Measurements from ENCODE around the gene AKR1C4.
"Not testable (repeated sequence)": the region's sequence is repeated elsewhere in the genome, so short reads cannot be mapped to it uniquely, and the experiment has no call there.

Gene AKR1C4

DNA sequence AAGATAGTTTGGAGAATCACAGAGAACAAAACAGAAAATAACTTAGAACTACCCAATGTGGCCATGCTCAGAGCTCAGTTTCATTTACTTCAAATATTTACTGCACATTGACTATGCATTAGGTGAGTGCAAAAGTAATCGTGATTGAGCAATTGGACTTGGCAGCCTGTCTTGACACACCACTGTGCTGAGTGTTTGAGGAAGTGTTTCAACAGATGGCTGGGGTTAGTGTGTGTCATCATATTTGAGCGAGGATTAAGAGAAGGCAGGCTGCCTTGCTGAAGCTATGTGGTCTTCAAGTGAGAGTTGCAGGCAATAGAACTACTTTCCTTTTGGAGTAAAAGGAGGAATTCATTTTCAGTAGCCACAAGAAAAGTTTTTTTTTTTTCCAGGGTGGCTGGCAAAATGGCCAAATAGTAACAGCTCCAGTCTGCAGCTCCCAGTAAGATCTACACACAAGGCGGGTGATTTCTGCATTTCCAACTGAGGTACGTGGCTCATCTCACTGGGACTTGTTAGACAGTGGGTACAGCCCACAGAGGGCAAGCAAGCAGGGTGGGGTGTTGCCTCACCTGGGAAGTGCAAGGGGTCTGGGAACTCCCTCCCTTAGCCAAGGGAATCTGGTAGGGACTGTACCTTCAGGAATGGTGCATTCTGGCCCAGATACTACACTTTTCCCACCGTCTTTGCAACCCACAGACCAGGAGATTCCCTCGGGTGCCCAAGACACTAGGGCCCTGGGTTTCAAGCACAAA, 37.6 kb downstream of the AKR1C4 start:
- no peak overlapping the region for H3K4me3 ChIP-seq
- H3K9ac ChIP-seq = no peak overlapping the region
- H3K27ac ChIP-seq = no peak overlapping the region
- no peaks in the 10 kb centered on the region for H3K27me3 ChIP-seq
- no peaks in the 10 kb centered on the region for H3K9me3 ChIP-seq
- no peak overlapping the region for H3K4me2 ChIP-seq
- H4K20me1 ChIP-seq = no peaks in the 10 kb centered on the region
- H3K4me1 ChIP-seq = no peaks in the 10 kb centered on the region
- no peaks in the 10 kb centered on the region for H3K36me3 ChIP-seq
- TF ChIP-seq Cebpa-rat (IDR thresholded peaks at IDR 0.05) = no peak

DNA sequence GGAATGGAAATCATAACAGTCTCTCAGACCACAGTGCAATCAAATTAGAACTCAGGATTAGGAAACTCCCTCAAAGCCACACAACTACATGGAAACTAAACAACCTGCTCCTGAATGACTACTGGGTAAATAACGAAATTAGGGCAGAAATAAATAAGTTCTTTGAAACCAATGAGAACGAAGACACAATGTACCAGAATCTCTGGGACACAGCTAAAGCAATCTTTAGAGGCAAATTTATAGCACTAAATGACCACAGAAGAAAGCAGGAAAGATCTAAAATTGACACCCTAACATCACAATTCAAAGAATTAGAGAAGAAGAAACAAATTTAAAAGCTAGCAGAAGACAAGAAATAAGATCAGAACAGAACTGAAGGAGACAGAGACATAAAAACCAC, 40.9 kb downstream of the AKR1C4 start:
- H3K9me3 ChIP-seq, H3K27ac ChIP-seq, H3K4me1 ChIP-seq, H3K27me3 ChIP-seq, H3K36me3 ChIP-seq, H3K4me2 ChIP-seq, H4K20me1 ChIP-seq, H3K9ac ChIP-seq, H3K4me3 ChIP-seq: not testable (repeated sequence)

DNA sequence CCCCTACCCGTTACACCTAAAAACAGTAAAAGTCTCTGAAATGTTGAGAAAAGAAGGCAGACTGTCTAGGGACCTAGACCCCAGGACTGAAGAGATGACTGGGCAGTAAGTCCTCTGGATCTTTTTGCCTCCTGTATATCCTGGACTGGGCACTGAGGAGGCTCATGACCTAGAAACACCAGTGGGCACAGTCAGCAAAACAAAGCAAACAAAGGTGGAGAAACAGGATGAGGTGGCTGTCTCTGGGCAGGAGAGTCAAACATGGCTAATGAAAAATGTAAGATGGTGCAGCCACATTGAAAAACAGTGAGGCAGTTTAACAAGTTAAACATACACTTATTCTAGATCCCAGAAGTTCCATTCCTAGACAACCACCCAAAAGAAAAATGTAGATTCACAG, 45.9 kb downstream of the AKR1C4 start:
- Histone ChIP-seq H3K4me3 (no peak overlapping the region), H3K4me1 (no peaks in the 10 kb centered on the region), H3K9me3 (no peaks in the 10 kb centered on the region), H3K4me2 (no peak overlapping the region), H4K20me1 (no peaks in the 10 kb centered on the region), H3K9ac (no peak overlapping the region), H3K36me3 (no peaks in the 10 kb centered on the region), H3K27me3 (no peaks in the 10 kb centered on the region), H3K27ac (no peak overlapping the region)
- no peak for TF ChIP-seq Cebpa-rat (IDR thresholded peaks at IDR 0.05)

DNA sequence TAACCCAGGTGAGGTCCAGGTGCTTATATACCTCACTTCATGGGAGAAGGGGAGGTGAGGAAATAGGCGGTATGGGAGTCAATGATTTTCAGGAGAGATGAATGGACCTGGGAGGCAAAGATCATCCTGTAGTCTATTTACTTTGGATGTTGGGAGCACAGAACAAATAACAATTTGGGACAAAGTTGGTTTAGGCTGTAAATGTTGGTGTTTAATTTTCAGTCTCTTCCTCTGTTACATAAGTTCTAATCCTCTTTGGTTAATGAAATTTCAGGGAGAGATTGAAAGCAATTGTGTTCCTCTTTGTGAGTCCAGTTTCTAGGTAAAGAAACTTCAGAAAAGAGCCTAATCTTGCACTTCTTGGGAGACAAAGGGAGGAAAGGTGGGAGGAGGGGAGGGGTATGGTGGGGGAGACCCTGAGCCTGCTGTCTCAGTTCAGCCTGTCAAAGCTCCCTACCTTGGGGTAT, 46.9 kb downstream of the AKR1C4 start:
- no peaks in the 10 kb centered on the region for H3K9me3 ChIP-seq
- H3K27ac ChIP-seq = no peak overlapping the region
- H3K4me2 ChIP-seq = no peak overlapping the region
- no peak for TF ChIP-seq Cebpa-rat (IDR thresholded peaks at IDR 0.05)
- H3K27me3 ChIP-seq = no peaks in the 10 kb centered on the region
- no peaks in the 10 kb centered on the region for H4K20me1 ChIP-seq
- no peak overlapping the region for H3K4me3 ChIP-seq
- no peak overlapping the region for H3K9ac ChIP-seq
- H3K36me3 ChIP-seq = no peaks in the 10 kb centered on the region
- H3K4me1 ChIP-seq = no peaks in the 10 kb centered on the region

DNA sequence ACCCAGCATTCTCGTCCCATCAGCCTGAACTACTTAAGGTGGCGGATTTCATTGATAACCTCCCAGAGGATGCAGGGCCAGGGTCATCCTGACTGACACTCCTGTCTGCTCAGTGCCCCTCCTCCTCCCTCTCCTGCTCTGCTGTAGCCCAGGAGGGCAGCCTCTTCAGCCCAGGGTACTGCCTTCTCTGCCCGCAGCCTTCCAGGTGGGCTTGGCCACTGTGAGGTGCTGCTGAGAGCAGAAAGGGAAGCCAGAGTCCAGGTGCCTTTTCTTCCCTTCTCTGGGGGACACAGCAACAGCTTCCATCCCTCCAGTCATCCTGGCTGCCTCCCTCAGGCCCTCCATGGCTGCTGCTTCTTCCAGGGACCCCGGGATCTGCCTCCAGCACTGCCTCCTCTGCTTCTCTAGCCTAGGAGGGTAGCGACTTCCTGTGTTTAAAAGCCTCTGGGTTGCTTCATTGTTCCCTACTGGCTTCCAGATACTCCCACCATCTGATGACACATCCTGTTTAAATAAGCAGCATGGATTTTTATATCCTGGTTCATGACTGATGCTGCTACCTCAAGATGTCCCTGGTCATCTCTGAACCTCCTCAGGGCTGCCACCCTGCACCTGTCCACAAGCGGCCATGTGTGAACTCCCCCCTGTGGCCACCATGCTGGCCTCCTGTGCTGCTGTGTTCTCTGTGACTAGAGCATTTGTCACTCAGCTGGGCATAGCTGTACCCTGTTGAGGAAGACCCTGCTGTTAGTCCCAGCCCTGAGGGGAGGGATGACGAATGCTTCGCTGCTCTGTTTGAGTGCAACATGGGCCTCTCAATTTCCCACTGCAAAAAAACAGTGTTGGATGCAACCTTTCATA, 55.8 kb downstream of the AKR1C4 start:
- no peaks in the 10 kb centered on the region for H3K36me3 ChIP-seq
- no peaks in the 10 kb centered on the region for H4K20me1 ChIP-seq
- H3K4me2 ChIP-seq = no peak overlapping the region

DNA sequence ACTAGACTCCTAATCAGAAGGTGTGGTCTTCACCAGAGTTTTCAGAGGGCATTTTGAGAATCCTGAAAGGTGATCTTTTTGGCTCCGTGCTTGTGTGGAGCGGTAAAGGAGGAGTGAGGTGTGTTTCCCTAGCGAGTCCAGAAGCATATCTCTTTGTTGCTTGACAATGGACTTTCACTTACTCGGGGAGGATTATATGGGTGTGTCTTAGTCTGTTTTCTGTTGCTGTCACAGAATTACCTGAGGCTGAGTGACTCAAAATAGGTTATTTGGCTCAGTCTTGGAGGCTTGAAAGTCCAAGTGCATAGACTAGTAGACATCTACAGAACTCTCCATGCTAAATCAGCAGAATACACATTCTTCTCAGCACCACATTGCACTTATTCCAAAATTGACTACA, 57.9 kb downstream of the AKR1C4 start:
- H3K36me3 ChIP-seq = no peaks in the 10 kb centered on the region
- no peak overlapping the region for H3K9ac ChIP-seq
- no peaks in the 10 kb centered on the region for H3K4me1 ChIP-seq
- H3K27ac ChIP-seq = no peak overlapping the region
- H4K20me1 ChIP-seq = no peaks in the 10 kb centered on the region
- no peaks in the 10 kb centered on the region for H3K9me3 ChIP-seq
- no peak overlapping the region for H3K4me3 ChIP-seq
- no peaks in the 10 kb centered on the region for H3K27me3 ChIP-seq
- H3K4me2 ChIP-seq = no peak overlapping the region
- TF ChIP-seq Cebpa-rat (IDR thresholded peaks at IDR 0.05) = no peak

More for the DNA sequence above, 55.8 kb downstream of the AKR1C4 start:
- Histone ChIP-seq H3K27ac (no peak overlapping the region), H3K4me1 (no peaks in the 10 kb centered on the region), H3K27me3 (no peaks in the 10 kb centered on the region), H3K9me3 (no peaks in the 10 kb centered on the region), H3K4me3 (no peak overlapping the region), H3K9ac (no peak overlapping the region)
- TF ChIP-seq Cebpa-rat (IDR thresholded peaks at IDR 0.05) = no peak

DNA sequence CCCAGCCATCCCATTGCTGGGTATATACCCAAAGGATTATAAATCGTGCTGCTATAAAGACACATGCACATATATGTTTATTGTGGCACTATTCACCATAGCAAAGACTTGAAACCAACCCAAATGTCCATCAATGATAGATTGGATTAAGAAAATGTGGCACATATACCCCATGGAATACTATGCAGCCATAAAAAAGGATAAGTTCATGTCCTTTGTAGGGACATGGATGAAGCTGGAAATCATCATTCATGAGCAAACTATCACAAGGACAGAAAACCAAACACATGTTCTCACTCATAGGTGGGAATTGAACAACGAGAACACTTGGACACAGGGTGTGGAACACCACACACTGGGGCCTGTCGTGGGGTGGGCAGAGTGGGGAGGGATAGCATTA, 61.1 kb downstream of the AKR1C4 start:
- H3K36me3 ChIP-seq, H4K20me1 ChIP-seq, H3K27me3 ChIP-seq, H3K27ac ChIP-seq, H3K9me3 ChIP-seq, H3K4me2 ChIP-seq, H3K4me3 ChIP-seq, H3K4me1 ChIP-seq, H3K9ac ChIP-seq: not testable (repeated sequence)

DNA sequence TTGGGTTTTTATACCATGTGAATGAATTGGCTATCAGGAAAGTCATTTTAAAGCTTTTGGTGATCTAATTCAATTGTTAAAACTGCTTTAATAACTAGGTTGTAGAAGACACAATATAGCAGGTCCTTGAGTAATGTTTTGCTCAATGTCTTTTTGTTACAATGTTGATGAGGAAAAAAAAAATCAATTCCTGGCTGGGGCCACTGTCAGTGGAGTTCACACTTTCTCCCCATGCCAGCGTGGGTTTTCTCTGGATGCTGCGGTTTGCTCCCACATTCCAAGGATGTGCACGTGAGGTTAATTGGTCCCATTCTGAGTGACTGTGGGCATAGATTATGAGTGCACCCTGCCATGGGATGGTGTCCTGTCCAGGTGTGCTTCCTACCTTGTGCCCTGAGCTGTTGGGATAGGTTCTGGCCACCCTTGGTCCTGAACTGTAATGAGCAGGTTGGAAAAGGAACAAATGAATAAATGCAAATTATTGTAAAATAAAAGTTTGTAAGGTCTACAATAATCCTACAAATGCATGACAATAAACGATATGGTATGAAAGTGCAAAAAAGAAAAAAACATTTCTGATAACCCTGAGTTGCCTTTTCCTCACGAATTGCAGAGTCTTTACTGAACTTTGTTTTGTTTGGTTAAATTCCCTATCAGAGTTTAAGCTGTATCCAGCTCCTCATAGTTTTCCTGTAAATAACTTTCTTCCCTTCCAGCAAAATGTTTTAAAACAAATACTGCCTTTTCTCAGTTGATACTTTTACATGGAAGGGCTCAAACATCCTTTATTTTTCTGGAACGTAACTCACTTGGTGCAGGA, 62.7 kb downstream of the AKR1C4 start:
- Histone ChIP-seq H3K4me1 (no peaks in the 10 kb centered on the region), H3K4me3 (no peak overlapping the region), H3K27ac (no peak overlapping the region), H3K9me3 (peaks cover 20% of the 10 kb centered on the region), H4K20me1 (no peaks in the 10 kb centered on the region), H3K9ac (no peak overlapping the region), H3K36me3 (no peaks in the 10 kb centered on the region), H3K4me2 (no peak overlapping the region), H3K27me3 (no peaks in the 10 kb centered on the region)
- TF ChIP-seq Cebpa-rat (IDR thresholded peaks at IDR 0.05) = no peak

DNA sequence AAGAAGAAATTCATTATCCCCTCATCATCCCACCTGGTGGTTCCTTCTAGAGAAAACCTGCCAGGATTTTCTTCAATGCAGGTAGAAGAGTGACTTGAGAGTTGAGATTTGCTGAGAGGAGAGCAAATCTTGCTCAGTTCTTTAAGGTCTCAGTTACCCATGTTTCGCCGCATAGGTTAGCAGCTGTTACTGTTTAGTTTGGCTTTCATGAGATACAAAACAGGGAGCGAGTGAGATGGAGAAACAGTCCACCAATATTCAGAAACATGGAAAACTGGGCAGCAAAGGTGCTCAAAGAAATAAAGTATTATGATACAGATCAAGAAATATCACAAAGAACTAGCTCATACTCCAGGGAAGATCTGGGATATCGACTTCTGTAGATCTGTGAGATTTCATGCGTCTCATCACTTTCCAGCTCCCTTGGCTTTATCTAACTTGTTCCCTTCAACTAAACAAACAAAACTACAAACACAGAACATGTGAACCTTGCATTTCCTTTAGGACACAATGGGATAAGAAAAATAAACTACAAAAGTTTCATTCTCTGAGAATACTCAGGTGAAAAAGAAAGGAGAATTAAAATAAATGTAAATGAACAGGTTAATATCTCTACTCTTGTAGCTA, 63.4 kb downstream of the AKR1C4 start:
- Histone ChIP-seq H4K20me1 (no peaks in the 10 kb centered on the region), H3K9ac (no peak overlapping the region), H3K4me2 (no peak overlapping the region), H3K9me3 (peaks cover 27% of the 10 kb centered on the region), H3K27ac (no peak overlapping the region), H3K4me3 (no peak overlapping the region), H3K4me1 (no peaks in the 10 kb centered on the region), H3K36me3 (no peaks in the 10 kb centered on the region), H3K27me3 (no peaks in the 10 kb centered on the region)
- TF ChIP-seq Cebpa-rat (IDR thresholded peaks at IDR 0.05) = no peak

Data from BLaER1 (cell line).